Measurements from ENCODE around the gene DMBX1.

GRCh38 chr1:46464915-46465314 lies 24.7 kb upstream of the DMBX1 start:
- TF ChIP-seq CTCF (conservative IDR thresholded peaks at IDR 0.05) (no peak), ZFX (IDR thresholded peaks at IDR 0.05) (no peak)

All from C4-2B (cell line).